Stimulated activated CD4-positive, alpha-beta T cell treated with anti-CD3 and anti-CD28 coated beads, Interleukin-1b, Interleukin-23, amount 100 ng/mL, for 1 hour (primary cell): ENCODE measurements around the gene SULT2A1.
"Not testable (repeated sequence)": the region's sequence is repeated elsewhere in the genome, so short reads cannot be mapped to it uniquely, and the experiment has no call there.

Experiments used
- DNase-seq, 2 donors: peaks; one replicate each; pipeline ENCODE4 v3.0.0-alpha.2; 2020; ENCODE audit warnings: low read depth in 2 of 2

The SULT2A1 gene

DNA sequence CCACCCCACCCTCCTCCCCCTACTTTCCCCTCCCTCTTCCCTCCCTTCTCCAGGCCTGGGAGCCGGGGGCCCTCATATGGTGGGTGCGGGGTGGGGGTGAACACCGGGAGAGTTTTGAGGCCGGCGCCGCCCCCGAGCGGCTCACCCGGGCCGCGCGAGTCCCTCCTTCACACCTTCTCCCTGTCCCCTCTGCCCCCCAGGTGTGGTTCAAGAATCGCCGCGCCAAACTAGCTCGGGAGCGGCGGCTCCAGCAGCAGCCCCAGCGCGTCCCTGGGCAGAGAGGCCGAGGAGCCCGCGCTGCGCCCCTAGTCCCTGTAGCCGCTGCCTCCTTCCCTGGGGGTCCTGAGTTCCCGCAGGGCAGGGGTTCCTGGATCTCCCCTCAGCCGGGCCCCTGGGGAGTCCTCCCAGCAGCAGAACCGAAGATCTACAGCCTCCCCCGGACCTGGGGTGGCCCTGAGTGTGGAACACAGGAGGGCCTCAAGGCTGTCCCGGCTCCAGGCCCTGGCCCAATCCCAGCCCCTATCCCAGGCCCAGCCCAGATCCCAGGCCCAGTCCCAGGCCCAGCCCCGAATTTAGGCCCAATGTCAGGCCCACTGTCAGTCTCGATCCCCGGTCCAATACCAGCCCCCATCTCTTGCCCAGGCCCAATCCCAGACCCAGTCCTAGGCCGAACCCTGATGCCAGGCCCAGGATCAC lies 25.4 kb downstream of the SULT2A1 start:
- no peak for DNase-seq

DNA sequence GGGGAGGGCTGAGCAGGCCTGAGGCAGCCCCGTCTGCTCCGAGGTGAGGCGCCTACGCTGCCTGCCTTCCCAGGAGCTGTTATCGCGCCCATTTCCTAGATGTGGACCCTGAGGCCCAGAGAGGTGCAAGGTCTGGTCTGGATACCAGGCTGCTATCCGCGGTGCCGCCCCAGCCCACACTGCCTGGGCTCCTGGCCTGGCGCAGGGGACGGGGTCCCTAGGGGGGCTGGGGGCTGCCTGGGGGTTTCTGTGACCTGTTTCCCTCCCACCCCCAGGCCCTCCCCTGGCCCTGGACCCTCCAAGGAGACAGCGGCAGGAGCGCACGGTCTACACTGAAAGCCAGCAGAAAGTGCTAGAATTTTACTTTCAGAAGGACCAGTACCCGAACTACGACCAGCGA lies 26.3 kb downstream of the SULT2A1 start:
- DNase-seq = not testable (repeated sequence)

DNA sequence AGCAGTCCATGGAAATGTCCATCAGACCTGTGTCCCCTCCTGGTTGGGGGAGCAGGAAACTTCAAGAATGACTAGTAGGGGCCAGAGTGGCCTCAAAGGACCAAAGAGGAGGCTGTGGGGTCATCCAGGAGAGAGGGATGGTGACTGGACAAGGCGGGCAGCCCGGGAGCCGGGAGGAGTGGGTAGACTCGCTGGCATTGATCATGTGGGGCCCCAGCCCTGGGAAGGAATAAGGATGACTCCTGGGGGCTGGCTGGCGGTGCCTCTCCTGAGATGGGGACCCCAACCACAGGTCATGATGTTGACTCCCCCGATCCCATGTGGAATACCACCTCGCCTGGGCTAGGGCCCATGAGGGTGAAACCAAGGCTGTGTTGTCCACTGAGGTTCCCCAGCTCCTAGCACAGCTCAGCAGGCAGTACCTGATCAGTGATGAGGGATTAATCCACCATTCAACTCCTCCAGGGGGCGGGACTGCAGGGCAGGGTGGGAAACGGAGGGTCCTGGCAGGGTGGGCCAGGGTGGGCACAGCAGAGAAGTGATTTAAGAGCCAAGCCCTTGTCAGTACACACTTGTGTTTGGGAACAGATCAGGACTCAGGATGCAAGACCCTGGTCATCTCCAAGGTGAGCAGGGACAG lies 27.3 kb downstream of the SULT2A1 start, which contains the start of gene TPRX2:
Gene TPRX2 (plus strand): TSS at position 590 of the 640 bp plus-strand sequence. CDS start 12 bp downstream, at position 602.
- not testable (repeated sequence) for DNase-seq

DNA sequence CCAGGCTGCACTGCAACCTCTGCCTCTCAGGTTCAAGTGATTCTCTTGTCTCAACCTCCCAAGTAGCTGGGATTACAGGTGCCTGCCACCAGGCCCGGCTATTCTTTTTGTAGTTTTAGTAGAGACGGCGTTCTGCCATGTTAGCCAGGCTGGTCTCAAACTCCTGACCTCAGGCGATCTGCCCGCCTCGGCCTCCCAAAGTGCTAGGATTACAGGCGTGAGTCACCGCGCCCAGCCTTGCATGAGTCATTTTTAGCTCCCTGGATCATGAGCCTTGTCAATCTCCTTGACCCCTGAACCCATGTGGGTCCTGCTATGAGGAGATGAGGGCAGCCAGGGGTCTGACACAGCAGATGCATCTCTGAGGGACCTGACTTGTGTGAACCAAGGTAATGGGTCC lies 27.9 kb downstream of the SULT2A1 start:
- not testable (repeated sequence) for DNase-seq

DNA sequence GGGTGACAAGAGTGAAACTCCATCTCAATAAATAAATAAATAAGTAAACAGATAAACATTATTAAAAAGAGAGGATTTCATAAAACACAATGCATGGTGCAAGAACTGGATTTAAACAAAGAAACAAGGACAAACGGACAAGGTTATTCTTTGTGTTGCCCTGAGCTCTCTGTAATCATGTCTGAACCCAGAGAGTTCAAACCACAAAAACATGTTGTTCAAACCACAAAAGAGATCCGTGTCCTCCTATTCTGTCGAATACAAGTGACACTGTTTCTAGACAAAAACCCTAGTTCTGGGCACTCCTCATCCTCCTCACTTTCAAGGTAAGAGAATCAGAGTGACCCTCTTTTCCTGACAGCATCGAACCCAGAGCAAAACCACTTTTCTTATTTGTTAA lies 31.7 kb downstream of the SULT2A1 start:
- DNase-seq = no peak

DNA sequence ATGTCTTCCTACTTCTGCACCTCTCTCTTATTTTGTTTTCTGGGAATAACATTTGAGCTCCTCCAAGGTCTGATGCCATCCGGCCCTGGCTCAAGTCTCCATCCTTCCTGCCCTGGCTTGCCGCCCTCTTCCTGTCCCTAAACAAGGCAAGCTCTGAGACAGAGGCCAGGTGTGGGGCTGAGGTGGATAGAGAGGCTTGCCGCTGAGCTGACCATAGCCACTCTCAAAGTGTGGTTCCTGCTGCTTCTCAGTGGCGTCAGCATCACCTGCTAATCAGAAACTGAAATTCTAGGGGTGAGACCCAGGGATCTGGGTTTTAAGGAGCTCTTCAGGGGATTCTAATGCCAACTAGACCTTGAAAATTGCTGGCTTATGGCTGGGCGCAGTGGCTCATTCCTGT lies 33.1 kb downstream of the SULT2A1 start:
- DNase-seq = no peak

DNA sequence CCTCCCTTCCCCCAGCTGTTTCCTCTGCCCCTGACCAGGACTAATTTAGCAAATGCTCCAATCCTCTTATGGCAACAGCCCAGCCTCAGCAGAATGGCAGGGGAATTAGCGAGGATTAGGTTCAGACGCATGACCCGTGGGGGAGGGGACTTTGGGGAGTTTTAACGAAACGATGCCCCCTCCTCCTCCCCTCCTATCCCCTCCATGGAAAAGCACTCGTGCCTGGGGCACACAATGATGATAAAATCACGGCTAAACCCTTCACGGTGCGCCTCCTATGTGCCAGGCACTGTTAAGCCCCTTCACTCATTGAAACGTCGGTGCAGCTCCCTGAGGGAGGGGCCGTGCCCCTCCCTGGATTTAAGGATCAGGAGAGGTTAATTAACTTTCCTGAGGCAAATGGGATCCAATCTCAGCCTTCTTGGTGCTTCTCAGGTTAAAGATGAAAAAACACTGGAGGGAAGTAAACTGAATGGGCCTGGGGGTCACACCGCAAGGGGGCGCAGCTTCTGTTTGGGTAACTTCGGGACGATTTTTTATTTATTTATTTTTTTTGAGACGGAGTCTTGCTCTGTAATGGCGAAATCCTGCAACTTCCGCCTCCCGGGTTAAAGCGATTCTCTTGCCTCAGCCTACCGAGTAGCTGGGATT lies 37.2 kb downstream of the SULT2A1 start:
- DNase-seq = no peak

DNA sequence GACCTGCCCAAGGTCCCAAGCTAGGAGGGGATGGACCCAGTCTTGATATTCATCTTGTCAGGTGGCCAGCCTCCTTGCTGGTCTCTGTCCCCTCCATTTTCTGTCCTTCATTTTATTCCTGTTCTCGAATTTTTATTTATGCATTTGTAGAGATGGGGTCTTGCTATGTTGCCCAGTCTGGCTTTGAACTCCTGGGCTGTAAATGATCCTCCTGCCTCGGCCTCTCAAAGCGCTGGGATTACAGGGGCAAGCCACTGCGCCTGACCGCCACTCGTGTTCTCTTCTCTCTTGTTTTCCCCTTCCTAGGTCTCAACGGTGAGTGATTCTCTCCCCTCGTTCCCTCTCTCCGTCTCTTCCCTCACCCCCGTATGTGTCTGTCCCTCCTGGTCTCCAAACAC lies 37.7 kb downstream of the SULT2A1 start:
- no peak for DNase-seq

DNA sequence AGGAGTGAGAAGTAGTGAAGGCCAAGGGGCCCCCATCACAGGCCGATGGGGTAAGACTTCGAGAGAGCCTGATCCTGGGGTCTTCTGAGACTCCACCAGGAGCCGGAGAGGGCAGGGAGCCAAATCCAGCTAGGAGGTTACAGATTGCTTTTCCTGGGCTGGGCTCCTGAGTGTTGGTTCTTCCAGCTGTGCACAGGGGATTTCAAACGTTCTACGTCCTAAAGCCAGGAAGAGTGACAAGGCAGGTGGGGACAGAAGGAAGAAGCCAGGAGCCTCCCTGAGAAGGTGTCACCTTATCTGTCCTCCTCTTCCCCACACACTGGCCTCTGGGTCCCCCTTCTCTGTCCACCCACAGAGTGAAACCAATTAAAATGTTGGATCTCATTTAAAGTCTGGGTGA lies 43.2 kb downstream of the SULT2A1 start:
- no peak for DNase-seq

DNA sequence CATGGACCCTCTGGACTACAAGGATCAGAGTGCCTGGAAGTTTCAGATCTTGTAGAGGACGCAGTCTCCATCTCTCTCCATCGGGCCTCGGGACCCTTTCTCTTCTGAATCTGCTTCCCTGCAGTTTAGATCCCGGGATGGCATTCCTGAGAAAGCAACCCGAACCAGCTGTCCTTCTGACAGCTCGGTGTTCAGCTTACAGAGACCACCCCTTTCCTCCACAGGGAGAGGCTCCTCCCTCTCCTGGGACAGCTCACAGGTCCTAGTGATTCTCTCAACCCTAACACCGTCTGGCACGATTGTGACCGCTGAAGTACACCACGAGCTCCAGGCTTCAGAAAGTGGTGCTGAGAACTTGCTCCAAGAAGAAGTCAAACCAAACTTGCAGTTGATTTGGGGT lies 46.2 kb downstream of the SULT2A1 start:
- DNase-seq = no peak

DNA sequence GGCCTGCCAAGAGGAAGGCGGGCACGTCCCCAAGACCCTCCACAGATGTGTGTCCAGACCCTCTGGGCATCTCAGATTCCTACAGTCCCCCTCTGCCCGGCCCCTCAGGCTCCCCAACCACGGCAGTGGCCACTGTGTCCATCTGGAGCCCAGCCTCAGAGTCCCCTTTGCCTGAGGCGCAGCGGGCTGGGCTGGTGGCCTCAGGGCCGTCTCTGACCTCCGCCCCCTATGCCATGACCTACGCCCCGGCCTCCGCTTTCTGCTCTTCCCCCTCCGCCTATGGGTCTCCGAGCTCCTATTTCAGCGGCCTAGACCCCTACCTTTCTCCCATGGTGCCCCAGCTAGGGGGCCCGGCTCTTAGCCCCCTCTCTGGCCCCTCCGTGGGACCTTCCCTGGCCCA lies 46.7 kb downstream of the SULT2A1 start:
- DNase-seq = no peak

DNA sequence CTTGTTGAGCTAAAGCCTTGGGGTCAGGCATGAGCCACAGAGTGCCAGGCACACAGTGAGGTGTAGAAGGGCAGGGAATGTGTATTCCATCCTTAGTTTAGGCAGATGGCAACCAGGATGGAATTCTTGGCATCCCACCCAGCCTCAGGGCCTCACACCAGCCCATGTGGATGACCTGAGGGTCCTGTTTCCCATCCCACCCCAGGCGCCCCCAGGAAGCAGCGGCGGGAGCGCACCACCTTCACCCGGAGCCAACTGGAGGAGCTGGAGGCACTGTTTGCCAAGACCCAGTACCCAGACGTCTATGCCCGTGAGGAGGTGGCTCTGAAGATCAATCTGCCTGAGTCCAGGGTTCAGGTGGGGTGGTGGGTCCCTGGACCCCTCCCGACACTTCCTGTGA lies 50.1 kb downstream of the SULT2A1 start:
- DNase-seq = no peak

DNA sequence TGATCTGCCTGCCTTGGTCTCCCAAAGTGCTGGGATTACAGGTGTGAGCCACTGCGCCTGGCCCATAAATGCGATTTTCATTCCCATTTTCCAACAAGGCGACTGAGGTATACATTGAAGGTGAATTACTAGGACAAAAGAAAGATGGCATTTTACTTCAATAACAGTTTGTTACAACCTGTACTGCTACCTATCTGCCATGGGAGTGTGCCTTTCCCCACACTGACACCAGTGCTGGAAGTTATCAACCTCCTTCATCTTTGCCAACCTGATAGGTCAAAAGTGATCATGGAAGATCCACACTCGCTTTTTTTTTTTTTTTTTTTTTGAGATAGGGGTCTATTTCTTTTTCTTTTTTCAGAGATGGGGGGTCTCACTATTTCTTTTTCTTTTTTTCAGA lies 53.4 kb downstream of the SULT2A1 start:
- no peak for DNase-seq

DNA sequence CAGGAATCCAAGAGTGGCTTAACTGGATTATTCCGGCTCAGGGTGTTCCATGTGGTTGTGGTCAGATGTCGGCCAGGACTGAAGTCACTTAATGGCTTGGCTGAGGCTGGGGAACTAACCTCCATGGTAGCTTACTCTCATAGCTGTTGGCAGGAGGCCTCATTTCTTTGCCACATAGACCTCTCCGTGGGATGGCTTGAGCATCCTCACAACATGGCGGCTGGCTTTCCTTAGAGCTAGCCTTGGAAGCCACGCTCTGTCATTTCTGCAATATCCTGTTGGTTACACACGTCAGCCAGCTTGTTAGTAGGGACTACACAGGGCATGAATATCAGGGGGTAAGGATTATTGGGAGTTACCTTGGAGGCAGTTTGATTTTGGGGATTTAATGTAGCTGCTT lies 59.3 kb downstream of the SULT2A1 start:
- no peak for DNase-seq

DNA sequence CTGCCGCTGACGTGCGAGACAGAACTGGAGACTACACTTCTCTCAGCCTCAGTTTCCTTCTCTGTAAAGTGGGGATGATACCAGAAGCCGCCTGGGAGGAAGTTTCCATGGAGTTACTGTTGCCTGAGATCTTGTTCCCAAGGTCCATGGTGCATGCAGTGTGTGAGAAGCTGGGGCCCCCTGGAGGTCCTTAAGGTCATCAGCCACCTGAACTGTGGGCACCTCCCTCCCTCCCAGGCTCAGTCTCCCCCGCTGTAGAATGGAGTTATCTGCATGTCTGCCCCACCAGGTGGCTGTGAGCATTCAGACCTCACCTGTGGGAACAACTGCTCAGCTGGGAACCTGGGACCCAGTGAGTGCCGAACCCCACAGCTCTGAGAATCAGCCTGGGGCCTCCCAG lies 61.7 kb downstream of the SULT2A1 start:
- DNase-seq = no peak

DNA sequence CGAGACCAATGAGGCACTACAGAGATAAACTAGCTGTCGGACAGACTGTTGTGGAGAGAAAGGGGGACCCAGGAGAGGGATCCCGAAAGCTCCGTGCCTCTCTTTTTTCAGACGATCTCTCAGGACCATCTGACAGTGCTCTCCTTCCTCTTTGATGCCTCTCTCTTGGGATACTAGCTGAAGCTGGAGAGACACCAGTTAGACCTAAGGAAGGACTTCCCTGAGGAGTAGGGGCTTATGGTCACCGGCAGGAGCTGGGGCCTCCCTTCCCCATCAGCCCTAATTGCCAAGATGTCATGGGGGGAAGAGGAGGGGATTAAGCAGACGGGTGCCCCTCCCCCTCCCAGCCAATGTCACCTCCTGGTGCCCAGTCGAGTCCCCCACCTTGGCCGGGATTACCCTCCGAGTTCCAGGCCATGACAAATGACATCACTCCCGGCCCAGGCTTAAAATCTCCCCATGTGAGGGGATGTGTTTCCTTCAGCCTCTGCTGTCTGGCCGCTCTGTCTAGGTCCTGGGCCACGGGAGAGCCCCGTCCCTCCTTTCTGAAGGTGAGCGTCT lies 64.6 kb downstream of the SULT2A1 start, which contains the start of gene CRX:
Gene CRX (plus strand): TSS at position 478 of the 561 bp plus-strand sequence. CDS start 12,507 bp downstream, outside the sequence.
- no peak for DNase-seq
